H9 (cell line): ENCODE measurements around the gene TMPRSS6. TPM values are rescaled to one million over a fixed set of nuclear protein-coding genes. Genes with fewer than 3 reads are reported as not detected.

Experiments
- DNase-seq: peaks from one replicate; pipeline ENCODE4 v3.0.0-alpha.2; 2017
- H2AFZ ChIP-seq: one replicate; pipeline ENCODE4 v1.6.1; 2013; ENCODE audit warnings: mild to moderate bottlenecking, low read length, control low read depth, moderate library complexity
- H2AK5ac ChIP-seq: 2 replicates; pipeline ENCODE4 v1.6.1; 2013; ENCODE audit warnings: low read length, control low read depth, mixed read lengths; ENCODE audit not compliant: insufficient read length
- H2BK120ac ChIP-seq: one replicate; pipeline ENCODE4 v1.6.1; 2013; ENCODE audit warnings: low read depth, mild to moderate bottlenecking, low read length, control low read depth, inconsistent platforms; ENCODE audit not compliant: poor library complexity, severe bottlenecking
- H2BK12ac ChIP-seq: 2 replicates; pipeline ENCODE4 v1.6.1; 2013; ENCODE audit warnings: low read length, control low read depth, mixed read lengths, low read depth; ENCODE audit not compliant: insufficient read length
- H2BK15ac ChIP-seq: 2 replicates; pipeline ENCODE4 v1.6.1; 2013; ENCODE audit warnings: low read depth, low read length, control low read depth
- H2BK20ac ChIP-seq: one replicate; pipeline ENCODE4 v1.6.1; 2013; ENCODE audit warnings: low read depth, mild to moderate bottlenecking, low read length, control low read depth, inconsistent platforms; ENCODE audit not compliant: poor library complexity, severe bottlenecking
- H2BK5ac ChIP-seq: 2 replicates; pipeline ENCODE4 v1.6.1; 2013; ENCODE audit warnings: low read length, control low read depth, mixed read lengths; ENCODE audit not compliant: insufficient read length
- H3K14ac ChIP-seq: 2 replicates; pipeline ENCODE4 v1.6.1; 2013; ENCODE audit warnings: low read length, control low read depth; ENCODE audit not compliant: insufficient read depth
- H3K18ac ChIP-seq: 2 replicates; pipeline ENCODE4 v1.6.1; 2013; ENCODE audit warnings: low read depth, mild to moderate bottlenecking, mixed read lengths, low read length, control low read depth; ENCODE audit not compliant: insufficient read length
- H3K23ac ChIP-seq: 2 replicates; pipeline ENCODE4 v1.6.1; 2013; ENCODE audit warnings: low read length, control low read depth, mixed read lengths, low read depth; ENCODE audit not compliant: insufficient read length
- H3K23me2 ChIP-seq: 2 replicates; pipeline ENCODE4 v1.6.1; 2013; ENCODE audit warnings: low read depth, mild to moderate bottlenecking, mixed read lengths, low read length, control low read depth; ENCODE audit not compliant: insufficient read length, poor library complexity, severe bottlenecking
- H3K27ac ChIP-seq: 2 replicates; pipeline ENCODE4 v1.5.1; 2013; ENCODE audit warnings: low read length, control low read depth, mixed read lengths, low read depth; ENCODE audit not compliant: insufficient read length
- H3K27me3 ChIP-seq: 2 replicates; pipeline ENCODE4 v1.6.1; 2013; ENCODE audit warnings: low read length, control low read depth, inconsistent platforms; ENCODE audit not compliant: insufficient read depth
- H3K4ac ChIP-seq: 2 replicates; pipeline ENCODE4 v1.6.1; 2013; ENCODE audit warnings: low read depth, mild to moderate bottlenecking, control low read depth, inconsistent platforms, low read length, moderate library complexity
- H3K4me1 ChIP-seq: 2 replicates; pipeline ENCODE4 v1.6.1; 2013; ENCODE audit warnings: low read length, control low read depth, inconsistent platforms; ENCODE audit not compliant: insufficient read depth
- H3K4me2 ChIP-seq: 2 replicates; pipeline ENCODE4 v1.6.1; 2013; ENCODE audit warnings: low read length, control low read depth, mixed read lengths; ENCODE audit not compliant: insufficient read length, insufficient read depth
- H3K56ac ChIP-seq: 2 replicates; pipeline ENCODE4 v1.6.1; 2013; ENCODE audit warnings: low read depth, mild to moderate bottlenecking, mixed read lengths, low read length, control low read depth; ENCODE audit not compliant: insufficient read length
- H3K79me1 ChIP-seq: 2 replicates; pipeline ENCODE4 v1.6.1; 2013; ENCODE audit warnings: low read depth, mild to moderate bottlenecking, moderate library complexity, low read length, control low read depth, inconsistent platforms; ENCODE audit not compliant: insufficient read depth, poor library complexity, severe bottlenecking
- H3K79me2 ChIP-seq: 2 replicates; pipeline ENCODE4 v1.6.1; 2013; ENCODE audit warnings: low read length, control low read depth, inconsistent platforms; ENCODE audit not compliant: insufficient read depth
- H3K9ac ChIP-seq: 2 replicates; pipeline ENCODE4 v1.6.1; 2013; ENCODE audit warnings: low read length, control low read depth, mixed read lengths; ENCODE audit not compliant: insufficient read length; ENCODE audit errors: extremely low read depth
- H3K9me3 ChIP-seq: one replicate; pipeline ENCODE4 v1.6.1; 2013; ENCODE audit warnings: low read depth, low read length, inconsistent platforms; ENCODE audit not compliant: control insufficient read depth
- H3T11ph ChIP-seq: one replicate; pipeline ENCODE4 v1.6.1; 2013; ENCODE audit warnings: mild to moderate bottlenecking, low read length, control low read depth, inconsistent platforms
- H4K20me1 ChIP-seq: one replicate; pipeline ENCODE4 v1.6.1; 2013; ENCODE audit not compliant: control insufficient read depth, insufficient read length, insufficient read depth
- H4K5ac ChIP-seq: 2 replicates; pipeline ENCODE4 v1.6.1; 2013; ENCODE audit warnings: low read depth, mild to moderate bottlenecking, mixed read lengths, low read length, control low read depth; ENCODE audit not compliant: insufficient read length
- H4K8ac ChIP-seq: replicated peaks from 2 replicates; pipeline ENCODE4 v1.6.1; 2013; ENCODE audit warnings: low read length, control low read depth, mixed read lengths, low read depth; ENCODE audit not compliant: insufficient read length
- H4K91ac ChIP-seq: 2 replicates; pipeline ENCODE4 v1.6.1; 2013; ENCODE audit warnings: low read depth, mild to moderate bottlenecking, moderate library complexity, mixed read lengths, low read length, control low read depth; ENCODE audit not compliant: insufficient read length
- H3K27ac Mint-ChIP-seq, 3 experiments: 2 replicates in 2 of 3; 3 replicates in 1 of 3; pipeline ENCODE4 v1.8.0; 2020 to 2021; ENCODE audit warnings: mixed read lengths in 3 of 3, mild to moderate bottlenecking in 1 of 3, moderate library complexity in 1 of 3
- H3K27me3 Mint-ChIP-seq: 2 replicates; pipeline ENCODE4 v1.8.0; 2021; ENCODE audit warnings: low read depth, mild to moderate bottlenecking, moderate library complexity, mixed read lengths
- H3K36me3 Mint-ChIP-seq, 3 experiments: 2 replicates in 2 of 3; 3 replicates in 1 of 3; pipeline ENCODE4 v1.8.0; 2020 to 2021; ENCODE audit warnings: low read depth in 3 of 3, mixed read lengths in 3 of 3; ENCODE audit not compliant: insufficient read depth in 1 of 3
- H3K4me1 Mint-ChIP-seq, 2 experiments: 2 replicates each; pipeline ENCODE4 v1.8.0; 2020; ENCODE audit warnings: mixed read lengths in 2 of 2
- H3K4me3 Mint-ChIP-seq, 2 experiments: 2 replicates in 1 of 2; 3 replicates in 1 of 2; pipeline ENCODE4 v1.8.0; 2020 to 2021; ENCODE audit warnings: mild to moderate bottlenecking in 2 of 2, mixed read lengths in 2 of 2, moderate library complexity in 1 of 2
- H3K9me3 Mint-ChIP-seq, 2 experiments: 2 replicates in 1 of 2; 3 replicates in 1 of 2; pipeline ENCODE4 v1.8.0; 2020; ENCODE audit warnings: mild to moderate bottlenecking in 2 of 2, mixed read lengths in 2 of 2, moderate library complexity in 1 of 2
- WGBS: extraction: QIAGEN DNeasy Blood & Tissue Kit; methylation state at CpG from one replicate; pipeline ENCODE4 v1.1.7; 2013; ENCODE audit warnings: missing lambda C conversion rate, low lambda C conversion rate, mixed read lengths; ENCODE audit not compliant: insufficient read length; ENCODE audit errors: extremely low coverage; 5-methylcytosine and 5-hydroxymethylcytosine counted together
- total RNA-seq: library from RNA; stranded (reverse); gene quantifications from 2 replicates; pipeline ENCODE4 v1.2.1, GENCODE V29; 2021
- TF ChIP-seq, protein P1 (sequence below): fragments of 200-600 bp; sonication (generic); conservative IDR thresholded peaks from 3 replicates; pipeline ENCODE4 v1.8.0; 2021; ENCODE audit warnings: antibody characterized with exemption, mild to moderate bottlenecking

Gene TMPRSS6
- total RNA-seq, 1 experiment from 2014 or later: not detected

DNA sequence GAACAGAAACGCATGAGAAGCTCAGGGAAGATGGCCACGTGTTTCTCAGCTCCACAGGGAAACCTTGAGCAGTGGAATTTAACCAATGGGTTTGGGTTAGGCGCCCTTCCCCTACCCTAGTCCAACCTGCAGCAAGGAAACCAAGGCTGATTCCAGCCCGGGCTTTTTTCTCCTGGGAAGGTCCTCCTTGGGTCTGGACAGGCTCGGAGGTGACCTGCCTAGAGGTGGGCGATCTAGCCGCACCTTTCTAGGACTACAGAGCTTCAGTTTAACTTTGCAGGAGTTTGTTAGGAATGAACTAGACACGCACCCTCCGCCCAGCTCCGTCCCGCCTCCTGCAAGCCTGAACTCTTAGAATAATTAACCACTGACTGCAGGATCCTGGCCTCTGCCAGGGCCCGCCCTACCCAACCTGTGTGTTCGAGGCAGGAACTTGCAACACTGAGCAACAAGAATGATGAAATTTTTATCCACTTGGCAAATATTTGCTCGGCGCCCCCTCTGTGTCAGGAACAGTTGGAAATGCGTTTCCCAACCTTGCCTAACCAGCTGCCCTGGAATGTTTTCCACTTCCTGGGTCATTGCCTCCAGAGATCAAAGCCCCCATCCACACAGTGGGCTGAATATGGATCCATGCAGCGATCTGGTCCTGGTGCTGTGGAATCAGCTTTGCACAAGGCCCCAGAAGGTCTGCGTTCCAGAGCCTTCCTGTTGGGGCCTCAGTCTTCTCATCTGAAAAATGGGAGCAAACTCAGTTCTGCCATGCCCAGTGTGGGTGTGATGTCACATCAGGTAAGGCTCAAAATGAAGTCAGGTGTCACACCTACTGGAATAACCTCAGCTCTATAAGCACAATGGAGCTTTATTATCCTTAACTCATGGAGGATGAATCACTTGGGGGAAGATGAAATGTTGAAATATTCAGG is 76.7 kb downstream of the TMPRSS6 start:
- no peak overlapping the region for H3K27ac ChIP-seq
- H4K8ac ChIP-seq: no peak overlapping the region
- H3K56ac ChIP-seq: no peak overlapping the region
- WGBS: no CpG with 5 or more reads among the region's 18 CpGs
- no peaks in the 10 kb centered on the region for H3K27me3 ChIP-seq
- H3K23me2 ChIP-seq: no peaks in the 10 kb centered on the region
- H3K4ac ChIP-seq: no peak overlapping the region
- H2BK15ac ChIP-seq: no peak overlapping the region
- H2AFZ ChIP-seq: no peak overlapping the region
- no peak overlapping the region for H2BK120ac ChIP-seq
- Mint-ChIP-seq H3K4me3 (no peak overlapping the region), H3K27ac (peak overlapping the region in 1 of 3 experiments; percentile 16; a peak in 1 of 7 replicates), H3K27me3 (peaks cover 23% of the 10 kb centered on the region), H3K36me3 (peaks cover 4 to 23% (median 13%) of the 10 kb centered on the region in 3 experiments; a peak in 6 of 7 replicates), H3K4me1 (peaks cover 29 to 30% of the 10 kb centered on the region in 2 experiments), H3K9me3 (no peaks in the 10 kb centered on the region)
- H3T11ph ChIP-seq: no peak overlapping the region
- no peaks in the 10 kb centered on the region for H3K9me3 ChIP-seq
- TF ChIP-seq, protein P1, sequence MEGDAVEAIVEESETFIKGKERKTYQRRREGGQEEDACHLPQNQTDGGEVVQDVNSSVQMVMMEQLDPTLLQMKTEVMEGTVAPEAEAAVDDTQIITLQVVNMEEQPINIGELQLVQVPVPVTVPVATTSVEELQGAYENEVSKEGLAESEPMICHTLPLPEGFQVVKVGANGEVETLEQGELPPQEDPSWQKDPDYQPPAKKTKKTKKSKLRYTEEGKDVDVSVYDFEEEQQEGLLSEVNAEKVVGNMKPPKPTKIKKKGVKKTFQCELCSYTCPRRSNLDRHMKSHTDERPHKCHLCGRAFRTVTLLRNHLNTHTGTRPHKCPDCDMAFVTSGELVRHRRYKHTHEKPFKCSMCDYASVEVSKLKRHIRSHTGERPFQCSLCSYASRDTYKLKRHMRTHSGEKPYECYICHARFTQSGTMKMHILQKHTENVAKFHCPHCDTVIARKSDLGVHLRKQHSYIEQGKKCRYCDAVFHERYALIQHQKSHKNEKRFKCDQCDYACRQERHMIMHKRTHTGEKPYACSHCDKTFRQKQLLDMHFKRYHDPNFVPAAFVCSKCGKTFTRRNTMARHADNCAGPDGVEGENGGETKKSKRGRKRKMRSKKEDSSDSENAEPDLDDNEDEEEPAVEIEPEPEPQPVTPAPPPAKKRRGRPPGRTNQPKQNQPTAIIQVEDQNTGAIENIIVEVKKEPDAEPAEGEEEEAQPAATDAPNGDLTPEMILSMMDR: no peak
- DNase-seq: no peak
- no peaks in the 10 kb centered on the region for H3K79me1 ChIP-seq
- H3K23ac ChIP-seq: no peak overlapping the region
- H3K9ac ChIP-seq: no peak overlapping the region
- H4K91ac ChIP-seq: no peak overlapping the region
- no peak overlapping the region for H2AK5ac ChIP-seq
- H3K79me2 ChIP-seq: no peaks in the 10 kb centered on the region
- no peak overlapping the region for H2BK12ac ChIP-seq
- no peaks in the 10 kb centered on the region; the same call in 1 of the 2 replicates for H3K4me1 ChIP-seq
- no peak overlapping the region for H2BK5ac ChIP-seq
- no peak overlapping the region for H4K5ac ChIP-seq
- no peak overlapping the region for H2BK20ac ChIP-seq
- H4K20me1 ChIP-seq: peaks cover 3% of the 10 kb centered on the region
- H3K18ac ChIP-seq: no peak overlapping the region
- no peak overlapping the region for H3K4me2 ChIP-seq
- no peak overlapping the region for H3K14ac ChIP-seq
